ENCODE results near the gene ICA1. TPM values are rescaled to one million over a fixed set of nuclear protein-coding genes. Genes with fewer than 3 reads are reported as not detected.
"Not testable (repeated sequence)": the region's sequence is repeated elsewhere in the genome, so short reads cannot be mapped to it uniquely, and the experiment has no call there.

Gene ICA1
- polyA plus RNA-seq, 1 experiment, result not detected

DNA sequence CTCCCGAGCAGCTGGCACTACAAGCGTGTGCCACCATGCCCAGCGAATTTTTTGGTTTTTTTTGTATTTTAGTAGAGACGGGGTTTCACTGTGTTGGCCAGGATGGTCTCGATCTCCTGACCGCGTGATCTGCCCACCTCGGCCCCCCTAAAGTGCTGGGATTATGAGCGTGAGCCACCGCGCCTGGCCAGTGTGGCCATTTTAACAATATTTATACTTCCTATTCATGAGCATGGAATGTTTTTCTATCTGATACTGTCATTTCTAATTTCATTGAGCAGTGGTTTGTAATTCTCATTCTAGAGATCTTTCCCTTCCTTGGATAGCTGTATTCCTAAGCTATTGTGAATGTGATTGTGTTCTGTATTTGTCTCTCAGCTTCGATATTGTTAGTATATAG is 197.1 kb downstream of the ICA1 start:
- ChIA-PET POLR2A (no interaction called here), CTCF (no interaction called here)
- Histone ChIP-seq H3K9me3 (ENCODE audit: control insufficient read depth, insufficient read depth, low read length) (peaks cover 2% of the 10 kb centered on the region; the same call in 1 of the 2 replicates), H3K4me3 (ENCODE audit: low read depth, low read length) (no peak overlapping the region), H3K27ac (ENCODE audit: low read depth, low read length) (peak overlapping the region; percentile 54), H3K27me3 (ENCODE audit: control insufficient read depth, insufficient read depth, low read length) (no peaks in the 10 kb centered on the region)
- TF ChIP-seq, protein P1, sequence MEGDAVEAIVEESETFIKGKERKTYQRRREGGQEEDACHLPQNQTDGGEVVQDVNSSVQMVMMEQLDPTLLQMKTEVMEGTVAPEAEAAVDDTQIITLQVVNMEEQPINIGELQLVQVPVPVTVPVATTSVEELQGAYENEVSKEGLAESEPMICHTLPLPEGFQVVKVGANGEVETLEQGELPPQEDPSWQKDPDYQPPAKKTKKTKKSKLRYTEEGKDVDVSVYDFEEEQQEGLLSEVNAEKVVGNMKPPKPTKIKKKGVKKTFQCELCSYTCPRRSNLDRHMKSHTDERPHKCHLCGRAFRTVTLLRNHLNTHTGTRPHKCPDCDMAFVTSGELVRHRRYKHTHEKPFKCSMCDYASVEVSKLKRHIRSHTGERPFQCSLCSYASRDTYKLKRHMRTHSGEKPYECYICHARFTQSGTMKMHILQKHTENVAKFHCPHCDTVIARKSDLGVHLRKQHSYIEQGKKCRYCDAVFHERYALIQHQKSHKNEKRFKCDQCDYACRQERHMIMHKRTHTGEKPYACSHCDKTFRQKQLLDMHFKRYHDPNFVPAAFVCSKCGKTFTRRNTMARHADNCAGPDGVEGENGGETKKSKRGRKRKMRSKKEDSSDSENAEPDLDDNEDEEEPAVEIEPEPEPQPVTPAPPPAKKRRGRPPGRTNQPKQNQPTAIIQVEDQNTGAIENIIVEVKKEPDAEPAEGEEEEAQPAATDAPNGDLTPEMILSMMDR (IDR thresholded peaks at IDR 0.05; ENCODE audit: low read depth, low read length), result no peak
- no peak for DNase-seq (ENCODE audit: low read depth, low spot score)

DNA sequence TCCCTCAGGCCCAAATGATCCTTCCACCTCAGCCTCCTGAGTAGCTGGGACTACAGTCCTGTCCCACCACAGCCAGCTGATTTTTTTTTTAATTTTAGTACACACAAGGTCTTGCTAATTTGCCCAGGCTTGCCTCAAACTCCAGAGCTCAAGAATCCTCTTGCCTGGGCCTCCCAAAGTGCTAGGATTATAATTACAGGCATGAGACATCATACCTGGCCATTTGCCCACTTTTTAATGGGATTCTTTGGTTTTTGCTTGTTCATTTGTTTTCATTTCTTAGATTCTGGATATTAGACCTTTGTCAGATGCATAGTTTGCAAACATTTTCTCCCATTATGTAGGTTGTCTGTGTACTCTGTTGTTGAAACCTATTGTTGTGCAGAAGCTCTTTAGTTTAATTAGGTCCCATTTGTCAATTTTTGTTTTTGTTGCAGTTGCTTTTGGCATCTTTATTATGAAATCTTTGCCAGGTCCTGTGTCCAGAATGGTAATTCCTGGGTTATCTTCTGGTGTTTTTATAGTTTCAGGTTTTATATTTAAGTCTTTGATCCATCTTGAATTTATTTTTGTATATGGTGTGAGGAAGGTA is 198.2 kb downstream of the ICA1 start:
- peaks cover 2% of the 10 kb centered on the region; the same call in 1 of the 2 replicates for H3K9me3 ChIP-seq (ENCODE audit: control insufficient read depth, insufficient read depth, low read length)
- no peak for DNase-seq (ENCODE audit: low read depth, low spot score)
- ChIA-PET POLR2A (no interaction called here), CTCF (no interaction called here)
- no peak overlapping the region for H3K27ac ChIP-seq (ENCODE audit: low read depth, low read length)
- no peaks in the 10 kb centered on the region for H3K27me3 ChIP-seq (ENCODE audit: control insufficient read depth, insufficient read depth, low read length)
- no peak overlapping the region for H3K4me3 ChIP-seq (ENCODE audit: low read depth, low read length)
- TF ChIP-seq, protein P1 (IDR thresholded peaks at IDR 0.05; ENCODE audit: low read depth, low read length), result no peak

DNA sequence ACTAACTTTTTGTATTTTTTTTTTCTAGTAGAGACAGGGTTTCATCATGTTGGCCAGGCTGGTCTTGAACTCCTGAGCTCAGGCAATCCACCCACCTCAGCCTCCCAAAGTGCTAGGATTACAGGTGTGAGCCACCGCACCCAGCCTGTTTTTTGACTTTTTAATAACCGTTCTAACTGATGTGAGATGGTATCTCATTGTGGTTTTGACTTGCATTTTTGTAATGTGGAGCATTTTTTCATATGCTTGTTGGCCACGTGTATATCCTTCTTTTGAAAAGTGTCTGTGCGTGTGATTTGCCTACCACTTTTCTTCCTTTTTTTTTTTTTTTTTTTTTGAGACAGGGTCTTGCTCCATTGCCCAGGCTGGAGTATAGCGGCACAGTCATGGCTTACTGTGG is 198.7 kb downstream of the ICA1 start:
- H3K9me3 ChIP-seq (ENCODE audit: control insufficient read depth, insufficient read depth, low read length); H3K27ac ChIP-seq (ENCODE audit: low read depth, low read length); H3K4me3 ChIP-seq (ENCODE audit: low read depth, low read length); CTCF ChIA-PET; H3K27me3 ChIP-seq (ENCODE audit: control insufficient read depth, insufficient read depth, low read length); DNase-seq (ENCODE audit: low read depth, low spot score); POLR2A ChIA-PET: not testable (repeated sequence)

Small RNAs within 50 kb of the gene (small RNA-seq; reads per million reads assigned to genes)
- not detected for gene AC007009.1 (ENCODE audit: insufficient read length, low read depth)

Other genes starting within 250 kb of the ICA1 start
- not detected in 2 replicates for gene NXPH1, start 171.4 kb upstream of the ICA1 start, polyA plus RNA-seq (2011; rRNA removed)